ENCODE measurements around the gene RFT1.

DNA sequence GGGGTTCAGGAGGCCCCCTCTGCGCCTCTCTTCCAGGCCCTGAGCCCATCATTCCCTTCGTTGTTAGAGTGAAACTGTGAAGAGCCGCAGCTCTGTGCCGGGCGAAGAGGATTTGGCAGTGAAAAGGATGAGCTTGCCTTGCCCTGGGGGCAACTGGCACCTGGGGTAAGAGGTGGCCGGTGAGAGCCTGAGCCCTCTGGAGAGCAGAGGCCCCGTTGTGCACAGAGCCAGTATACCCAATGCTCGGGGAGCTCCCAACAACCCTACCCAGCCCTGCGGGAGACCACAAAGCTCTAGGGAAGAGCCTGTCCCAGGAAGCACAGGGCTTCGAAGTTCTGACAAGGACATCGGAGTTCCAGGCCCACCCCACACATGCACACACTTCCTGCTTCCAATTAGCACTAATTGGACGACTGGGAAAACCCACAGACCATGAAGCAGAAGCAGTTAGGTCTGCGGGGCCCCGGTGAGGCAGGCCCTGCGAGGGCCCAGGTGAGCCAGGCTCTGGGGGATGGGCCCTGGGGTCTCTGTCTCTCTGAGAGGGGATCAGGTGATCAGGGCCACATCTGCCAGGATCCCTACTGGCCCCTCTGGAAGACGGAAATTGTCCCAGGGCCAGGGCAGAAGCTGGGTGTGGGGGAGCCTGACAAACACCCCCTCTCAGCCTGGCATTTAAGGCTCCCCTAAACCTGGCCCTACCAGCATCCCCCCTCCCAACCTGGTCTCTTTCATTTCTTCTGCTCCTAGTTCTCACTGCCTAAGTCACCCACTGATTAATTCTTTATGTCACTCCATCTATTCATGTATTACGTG lies 56.5 kb downstream of the RFT1 start:
- TF ChIP-seq, protein P1, sequence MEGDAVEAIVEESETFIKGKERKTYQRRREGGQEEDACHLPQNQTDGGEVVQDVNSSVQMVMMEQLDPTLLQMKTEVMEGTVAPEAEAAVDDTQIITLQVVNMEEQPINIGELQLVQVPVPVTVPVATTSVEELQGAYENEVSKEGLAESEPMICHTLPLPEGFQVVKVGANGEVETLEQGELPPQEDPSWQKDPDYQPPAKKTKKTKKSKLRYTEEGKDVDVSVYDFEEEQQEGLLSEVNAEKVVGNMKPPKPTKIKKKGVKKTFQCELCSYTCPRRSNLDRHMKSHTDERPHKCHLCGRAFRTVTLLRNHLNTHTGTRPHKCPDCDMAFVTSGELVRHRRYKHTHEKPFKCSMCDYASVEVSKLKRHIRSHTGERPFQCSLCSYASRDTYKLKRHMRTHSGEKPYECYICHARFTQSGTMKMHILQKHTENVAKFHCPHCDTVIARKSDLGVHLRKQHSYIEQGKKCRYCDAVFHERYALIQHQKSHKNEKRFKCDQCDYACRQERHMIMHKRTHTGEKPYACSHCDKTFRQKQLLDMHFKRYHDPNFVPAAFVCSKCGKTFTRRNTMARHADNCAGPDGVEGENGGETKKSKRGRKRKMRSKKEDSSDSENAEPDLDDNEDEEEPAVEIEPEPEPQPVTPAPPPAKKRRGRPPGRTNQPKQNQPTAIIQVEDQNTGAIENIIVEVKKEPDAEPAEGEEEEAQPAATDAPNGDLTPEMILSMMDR (IDR thresholded peaks at IDR 0.05; ENCODE audit: insufficient read depth, low read length), result no peak
- no peak; the same call in 1 of the 2 replicates for TF ChIP-seq POLR2AphosphoS5 (IDR thresholded peaks at IDR 0.05; ENCODE audit: low read depth)
- no peak for TF ChIP-seq GABPA (IDR thresholded peaks at IDR 0.05; ENCODE audit: low read depth)
- TF ChIP-seq SPI1 (IDR thresholded peaks at IDR 0.05; ENCODE audit: borderline replicate concordance, low read depth), result no peak

All from HL-60 (cell line).